Subcutaneous abdominal adipose tissue (tissue), 5 donors: ENCODE results near the gene ABHD2.

Source experiments
- H3K27ac ChIP-seq: one replicate; pipeline ENCODE4 v1.7.0; 2013; ENCODE audit warnings: low read depth, mild to moderate bottlenecking, inconsistent platforms, low read length, moderate library complexity
- H3K27me3 ChIP-seq, 5 donors: one replicate each; pipeline ENCODE4 v1.7.0; 2013; ENCODE audit warnings: low read length in 5 of 5, inconsistent platforms in 1 of 5; ENCODE audit not compliant: control insufficient read depth in 5 of 5, insufficient read depth in 4 of 5
- H3K36me3 ChIP-seq, 5 donors: one replicate each; pipeline ENCODE4 v1.7.0; 2013; ENCODE audit warnings: low read length in 5 of 5; ENCODE audit not compliant: control insufficient read depth in 5 of 5, insufficient read depth in 5 of 5
- H3K4me1 ChIP-seq, 5 donors: one replicate each; pipeline ENCODE4 v1.7.0; 2013; ENCODE audit warnings: low read length in 5 of 5, mild to moderate bottlenecking in 3 of 5, moderate library complexity in 1 of 5; ENCODE audit not compliant: control insufficient read depth in 5 of 5, insufficient read depth in 5 of 5
- H3K4me3 ChIP-seq, 5 donors: one replicate each; pipeline ENCODE4 v1.7.0; 2013; ENCODE audit warnings: low read length in 5 of 5, low read depth in 1 of 5
- H3K9ac ChIP-seq, 5 donors: one replicate each; pipeline ENCODE4 v1.7.0; 2013; ENCODE audit warnings: low read length in 5 of 5, mild to moderate bottlenecking in 4 of 5, moderate library complexity in 3 of 5
- H3K9me3 ChIP-seq, 5 donors: one replicate each; pipeline ENCODE4 v1.7.0; 2013; ENCODE audit warnings: low read length in 5 of 5; ENCODE audit not compliant: control insufficient read depth in 5 of 5
- donor health status: healthy.
- donor health status: healthy.
- donor health status: healthy.
- donor health status: healthy.
- donor health status: healthy.

The ABHD2 gene

DNA sequence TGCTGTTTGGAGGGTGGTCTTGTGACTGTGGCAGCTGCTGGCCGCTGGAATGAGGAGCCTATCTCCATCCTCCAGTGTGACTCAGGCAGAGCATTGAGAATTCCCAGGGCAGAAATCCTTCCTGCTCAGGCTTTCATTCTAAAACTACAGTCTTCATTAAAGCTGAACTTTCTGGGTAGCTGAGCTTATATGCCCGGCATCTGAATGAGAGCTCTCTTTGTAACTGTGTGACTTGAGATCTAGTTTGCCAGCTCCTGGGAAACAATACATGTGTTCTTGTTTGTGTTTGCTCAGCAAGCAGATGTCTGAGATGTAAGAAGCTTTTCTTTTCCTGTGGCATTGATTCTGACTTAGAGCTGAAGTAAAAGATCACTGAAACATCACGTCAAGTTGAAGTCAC is 110.7 kb downstream of the ABHD2 start:
- no peak overlapping the region for H3K9ac ChIP-seq
- H3K9me3 ChIP-seq = no peaks in the 10 kb centered on the region
- H3K4me3 ChIP-seq = no peak overlapping the region
- H3K4me1 ChIP-seq = peaks cover 3 to 13% (median 6%) of the 10 kb centered on the region in 5 donors
- no peaks in the 10 kb centered on the region for H3K27me3 ChIP-seq
- H3K27ac ChIP-seq = no peak overlapping the region
- peaks cover 3 to 65% (median 33%) of the 10 kb centered on the region in 5 donors for H3K36me3 ChIP-seq

DNA sequence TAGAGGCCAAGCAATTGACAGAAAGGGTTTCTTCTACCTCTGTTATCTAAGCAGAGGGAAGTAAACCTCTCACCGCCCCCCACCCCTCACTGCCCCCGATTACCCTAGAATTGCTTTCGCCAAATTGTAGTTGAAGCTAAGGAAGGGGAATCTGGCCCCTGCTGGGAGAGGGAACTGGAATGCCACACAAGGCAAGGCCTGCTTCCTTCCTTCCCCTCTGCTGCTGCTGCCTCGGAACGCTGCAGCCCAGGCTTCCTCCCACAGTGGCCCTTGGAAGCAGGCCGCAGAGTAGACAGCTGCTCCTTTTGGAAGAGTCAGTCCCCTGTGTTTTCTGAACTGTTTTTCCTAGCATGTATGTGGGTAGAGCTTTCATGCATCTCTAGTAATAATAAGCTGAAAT is 111.5 kb downstream of the ABHD2 start:
- H3K27me3 ChIP-seq = no peaks in the 10 kb centered on the region
- H3K9ac ChIP-seq = no peak overlapping the region
- peaks cover 3 to 57% (median 25%) of the 10 kb centered on the region in 5 donors for H3K36me3 ChIP-seq
- H3K27ac ChIP-seq = no peak overlapping the region
- no peak overlapping the region for H3K4me3 ChIP-seq
- peaks cover 3 to 13% (median 6%) of the 10 kb centered on the region in 5 donors for H3K4me1 ChIP-seq
- H3K9me3 ChIP-seq = no peaks in the 10 kb centered on the region

DNA sequence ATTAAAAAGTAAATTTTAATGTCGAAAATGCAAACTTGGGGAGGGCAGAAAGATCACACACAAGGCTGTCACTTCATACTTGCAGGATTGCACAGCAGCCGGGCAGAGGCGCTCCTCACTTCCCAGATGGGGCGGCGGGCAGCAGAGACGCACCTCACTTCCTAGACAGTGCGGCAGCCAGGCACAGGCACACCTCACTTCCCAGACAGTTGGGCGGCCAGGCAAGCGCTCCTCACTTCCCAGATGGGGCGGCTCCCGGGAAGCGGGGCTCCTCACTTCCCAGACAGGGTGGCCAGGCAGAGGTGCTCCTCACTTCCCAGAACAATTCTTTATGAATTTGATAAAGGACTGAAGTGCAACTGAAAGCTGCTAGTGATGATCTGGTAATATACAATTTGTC is 111.9 kb downstream of the ABHD2 start:
- H3K4me1 ChIP-seq = peaks cover 3 to 13% (median 6%) of the 10 kb centered on the region in 5 donors
- peaks cover 3 to 52% (median 21%) of the 10 kb centered on the region in 5 donors for H3K36me3 ChIP-seq
- no peak overlapping the region for H3K4me3 ChIP-seq
- H3K27me3 ChIP-seq = no peaks in the 10 kb centered on the region
- H3K27ac ChIP-seq = no peak overlapping the region
- H3K9me3 ChIP-seq = no peaks in the 10 kb centered on the region
- no peak overlapping the region for H3K9ac ChIP-seq

DNA sequence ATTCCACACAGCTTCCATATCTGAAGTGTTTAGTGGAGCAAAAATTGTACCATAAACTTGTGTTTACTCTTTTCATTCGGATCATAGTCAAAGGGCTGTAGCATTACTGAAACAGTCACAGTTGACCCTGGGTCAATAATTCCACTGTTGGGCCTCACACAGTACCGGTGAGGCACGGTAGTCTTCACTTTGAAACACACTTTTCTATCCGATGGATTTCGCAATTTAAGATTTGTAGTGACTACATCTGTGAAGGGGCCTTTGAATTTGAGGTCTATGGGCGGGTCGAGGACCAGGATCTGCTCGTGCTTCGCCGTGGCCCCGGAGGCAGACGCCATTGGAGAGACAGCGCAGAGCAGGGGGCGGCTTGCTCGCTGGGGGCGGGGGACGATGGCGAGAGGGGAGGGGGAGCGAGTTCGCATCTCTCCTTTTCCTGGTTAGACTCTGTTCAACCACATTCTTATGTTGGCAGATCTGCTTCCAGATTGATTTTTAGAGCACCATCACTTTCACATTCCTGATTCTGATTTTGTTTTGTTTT is 113.3 kb downstream of the ABHD2 start:
- Histone ChIP-seq H3K27ac (no peak overlapping the region), H3K36me3 (peaks cover 0 to 41% (median 9%) of the 10 kb centered on the region in 5 donors), H3K9me3 (no peaks in the 10 kb centered on the region), H3K27me3 (no peaks in the 10 kb centered on the region), H3K4me3 (no peak overlapping the region), H3K9ac (no peak overlapping the region), H3K4me1 (peaks cover 0 to 13% (median 6%) of the 10 kb centered on the region in 5 donors)

DNA sequence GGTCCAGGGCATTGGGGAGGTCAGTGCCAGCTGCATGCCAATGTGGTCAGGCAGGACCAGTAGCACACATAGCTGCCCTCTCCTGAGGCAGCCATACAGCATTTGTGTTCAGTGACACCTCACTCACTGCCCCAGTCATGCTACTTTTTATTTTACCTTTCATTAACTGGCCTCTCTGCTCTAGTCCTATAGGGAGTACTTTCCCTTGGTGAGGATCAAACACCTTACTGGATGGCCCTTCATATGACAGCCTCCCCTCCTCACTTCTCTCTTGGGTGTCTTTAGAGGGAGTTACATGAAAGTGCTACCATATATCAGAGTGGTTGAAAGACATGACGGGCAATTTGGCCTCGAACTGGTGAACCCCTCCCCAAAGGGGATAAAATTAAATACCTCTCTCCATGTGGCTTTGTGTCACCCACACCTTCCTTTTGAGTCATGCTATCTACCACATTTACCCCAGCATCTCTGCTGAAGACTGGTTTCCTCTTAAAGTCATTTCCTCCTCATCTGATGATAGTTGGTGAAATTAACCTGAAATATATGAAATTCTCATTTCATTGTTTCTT is 115.5 kb downstream of the ABHD2 start:
- peaks cover 0 to 18% (median 4%) of the 10 kb centered on the region in 5 donors for H3K36me3 ChIP-seq
- no peaks in the 10 kb centered on the region for H3K9me3 ChIP-seq
- no peak overlapping the region for H3K4me3 ChIP-seq
- no peak overlapping the region for H3K9ac ChIP-seq
- no peaks in the 10 kb centered on the region for H3K27me3 ChIP-seq
- H3K4me1 ChIP-seq = peaks cover 0 to 13% (median 5%) of the 10 kb centered on the region in 5 donors
- H3K27ac ChIP-seq = no peak overlapping the region

DNA sequence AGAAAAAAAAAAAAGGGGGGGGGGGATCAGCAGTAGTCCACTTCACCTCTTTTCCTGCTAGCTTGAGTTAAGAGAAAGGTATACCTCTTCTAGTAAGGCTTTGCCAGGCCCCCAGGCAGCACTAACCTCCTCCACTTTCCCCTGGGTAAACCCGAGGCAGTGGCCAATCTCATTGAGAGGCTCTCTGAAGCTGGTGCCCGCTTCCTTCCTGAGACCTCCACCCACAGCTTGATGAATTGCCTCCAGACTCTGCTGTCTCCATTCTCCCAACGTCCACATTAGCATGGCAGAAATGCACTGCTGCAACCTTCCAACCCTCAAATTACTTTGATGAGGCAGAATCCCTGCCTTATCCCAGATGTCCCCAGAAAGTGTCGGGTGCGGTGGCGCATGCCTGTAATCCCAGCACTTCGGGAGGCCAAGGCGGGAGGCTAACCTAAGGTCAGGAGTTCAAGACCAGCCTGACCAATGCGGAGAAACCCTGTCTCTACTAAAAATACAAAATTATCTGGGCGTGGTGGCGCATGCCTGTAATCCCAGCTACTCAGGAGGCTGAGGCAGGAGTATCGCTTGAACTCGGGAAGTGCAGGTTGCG is 117.8 kb downstream of the ABHD2 start:
- H3K36me3 ChIP-seq = peaks cover 0 to 3% (median 2%) of the 10 kb centered on the region in 5 donors

DNA sequence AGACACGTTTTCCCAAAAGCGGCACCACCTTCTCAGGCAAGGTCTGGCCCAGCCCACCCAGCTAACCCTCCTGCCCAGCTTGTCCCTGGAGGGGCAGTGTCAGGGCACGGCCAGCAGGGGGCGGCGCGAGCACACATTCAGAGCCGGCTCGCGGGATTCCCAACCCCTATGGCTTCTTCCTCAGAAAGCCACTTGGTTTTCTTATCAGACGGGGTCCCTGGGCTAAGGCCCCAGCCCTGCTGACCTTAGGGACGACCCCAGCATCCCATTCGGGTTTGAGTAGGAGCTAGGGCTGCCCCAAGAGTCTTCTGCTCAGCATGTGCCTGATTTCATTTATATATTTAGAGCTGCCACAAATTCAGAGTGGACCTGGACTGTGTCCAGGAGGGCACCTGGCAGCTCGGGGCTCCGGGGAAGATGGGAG is 118.7 kb downstream of the ABHD2 start:
- H3K27me3 ChIP-seq = peaks cover 0 to 2% (median 0%) of the 10 kb centered on the region in 5 donors
- peak overlapping the region in 2 of 5 donors; percentile 20 to 35 for H3K9ac ChIP-seq
- H3K36me3 ChIP-seq = no peaks in the 10 kb centered on the region
- no peak overlapping the region for H3K4me3 ChIP-seq
- H3K27ac ChIP-seq = no peak overlapping the region
- H3K4me1 ChIP-seq = peaks cover 0 to 6% (median 4%) of the 10 kb centered on the region in 5 donors
- H3K9me3 ChIP-seq = no peaks in the 10 kb centered on the region

More for the DNA sequence above, 117.8 kb downstream of the ABHD2 start:
- H3K4me3 ChIP-seq = no peak overlapping the region
- no peak overlapping the region for H3K27ac ChIP-seq
- H3K9ac ChIP-seq = no peak overlapping the region
- H3K4me1 ChIP-seq = peaks cover 0 to 6% (median 4%) of the 10 kb centered on the region in 5 donors
- peaks cover 0 to 2% (median 0%) of the 10 kb centered on the region in 5 donors for H3K27me3 ChIP-seq
- no peaks in the 10 kb centered on the region for H3K9me3 ChIP-seq

DNA sequence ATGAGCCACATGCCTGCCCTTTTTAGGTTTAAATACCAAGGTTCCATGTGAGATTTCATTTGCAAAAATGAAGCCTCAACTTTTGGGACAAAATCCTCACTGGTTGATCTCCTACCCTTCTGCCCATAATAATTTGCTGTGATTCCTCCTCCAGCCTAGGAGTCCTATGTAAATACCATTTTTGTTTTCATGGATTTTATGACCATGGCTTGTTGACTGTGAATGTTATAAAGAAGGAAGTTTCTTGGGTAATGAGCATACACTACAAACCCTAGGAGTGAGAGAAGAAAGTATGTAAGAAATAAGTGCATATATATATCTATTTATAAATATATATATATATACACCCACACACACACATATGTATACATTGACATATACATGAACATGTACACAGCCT is 120.0 kb downstream of the ABHD2 start:
- peaks cover 0 to 2% (median 0%) of the 10 kb centered on the region in 5 donors for H3K27me3 ChIP-seq
- no peak overlapping the region for H3K4me3 ChIP-seq
- no peaks in the 10 kb centered on the region for H3K36me3 ChIP-seq
- H3K9ac ChIP-seq = no peak overlapping the region
- H3K4me1 ChIP-seq = peaks cover 0 to 6% (median 4%) of the 10 kb centered on the region in 5 donors
- no peak overlapping the region for H3K27ac ChIP-seq
- H3K9me3 ChIP-seq = no peaks in the 10 kb centered on the region

DNA sequence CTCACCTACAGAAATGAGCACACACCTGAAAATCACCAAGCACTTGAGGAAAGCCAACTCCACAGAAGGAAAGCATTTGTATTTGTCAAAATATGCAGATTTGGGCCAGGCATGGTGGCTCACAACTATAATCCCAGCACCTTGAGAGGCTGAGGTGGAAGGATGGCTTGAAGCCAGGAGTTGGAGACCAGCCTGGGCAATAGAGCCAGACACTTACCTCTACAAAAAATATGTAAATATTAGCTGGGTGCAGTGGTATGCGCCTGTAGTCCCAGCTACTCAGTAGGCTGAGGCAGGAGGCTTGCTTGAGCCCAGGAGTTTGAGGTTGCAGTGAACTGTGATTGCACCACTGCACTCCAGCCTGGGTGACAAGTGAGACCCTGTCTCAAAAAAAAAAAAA is 120.8 kb downstream of the ABHD2 start:
- H3K9me3 ChIP-seq = no peaks in the 10 kb centered on the region
- H3K4me1 ChIP-seq = peaks cover 0 to 6% (median 4%) of the 10 kb centered on the region in 5 donors
- peaks cover 0 to 2% (median 0%) of the 10 kb centered on the region in 5 donors for H3K27me3 ChIP-seq
- H3K9ac ChIP-seq = no peak overlapping the region
- no peak overlapping the region for H3K4me3 ChIP-seq
- no peaks in the 10 kb centered on the region for H3K36me3 ChIP-seq
- no peak overlapping the region for H3K27ac ChIP-seq

DNA sequence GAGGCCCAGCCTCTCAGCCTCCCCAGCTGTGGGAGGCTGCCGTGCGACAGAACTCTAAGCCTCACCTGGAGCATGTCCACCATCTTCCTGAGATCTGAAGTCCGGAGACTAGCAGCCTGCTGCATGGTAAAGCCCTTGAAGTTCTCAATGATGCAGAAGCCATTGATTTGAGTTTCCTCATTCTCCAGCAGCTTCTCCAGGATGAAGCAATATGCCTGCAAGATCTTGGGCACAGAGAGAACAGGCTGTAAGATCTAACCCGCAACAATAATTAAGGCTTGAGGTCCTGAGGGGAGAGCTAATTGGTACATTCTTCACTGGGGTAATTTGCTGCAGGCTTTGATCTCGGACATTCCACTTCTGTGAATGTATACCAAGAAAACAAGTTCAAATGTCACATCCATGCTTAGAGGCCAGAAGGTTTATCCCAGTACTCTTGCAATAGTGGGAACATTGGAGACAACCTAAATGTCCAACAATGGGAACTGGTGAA is 123.5 kb downstream of the ABHD2 start:
- Histone ChIP-seq H3K4me1 (peaks cover 0 to 5% (median 4%) of the 10 kb centered on the region in 5 donors), H3K4me3 (no peak overlapping the region), H3K27me3 (peaks cover 0 to 2% (median 0%) of the 10 kb centered on the region in 5 donors), H3K9ac (no peak overlapping the region), H3K27ac (no peak overlapping the region), H3K36me3 (no peaks in the 10 kb centered on the region), H3K9me3 (no peaks in the 10 kb centered on the region)
